Endothelial cell of hepatic sinusoid (primary cell): ENCODE data around the gene WDR33.
"Not testable (repeated sequence)": the region's sequence is repeated elsewhere in the genome, so short reads cannot be mapped to it uniquely, and the experiment has no call there.

ENCODE experiments used
- in situ Hi-C: cut with HindIII; loops from 2 replicates; pipeline ENCODE4 v1.10.0; 2017; ENCODE audit warnings: low sequenced_read_pairs

WDR33 gene

DNA sequence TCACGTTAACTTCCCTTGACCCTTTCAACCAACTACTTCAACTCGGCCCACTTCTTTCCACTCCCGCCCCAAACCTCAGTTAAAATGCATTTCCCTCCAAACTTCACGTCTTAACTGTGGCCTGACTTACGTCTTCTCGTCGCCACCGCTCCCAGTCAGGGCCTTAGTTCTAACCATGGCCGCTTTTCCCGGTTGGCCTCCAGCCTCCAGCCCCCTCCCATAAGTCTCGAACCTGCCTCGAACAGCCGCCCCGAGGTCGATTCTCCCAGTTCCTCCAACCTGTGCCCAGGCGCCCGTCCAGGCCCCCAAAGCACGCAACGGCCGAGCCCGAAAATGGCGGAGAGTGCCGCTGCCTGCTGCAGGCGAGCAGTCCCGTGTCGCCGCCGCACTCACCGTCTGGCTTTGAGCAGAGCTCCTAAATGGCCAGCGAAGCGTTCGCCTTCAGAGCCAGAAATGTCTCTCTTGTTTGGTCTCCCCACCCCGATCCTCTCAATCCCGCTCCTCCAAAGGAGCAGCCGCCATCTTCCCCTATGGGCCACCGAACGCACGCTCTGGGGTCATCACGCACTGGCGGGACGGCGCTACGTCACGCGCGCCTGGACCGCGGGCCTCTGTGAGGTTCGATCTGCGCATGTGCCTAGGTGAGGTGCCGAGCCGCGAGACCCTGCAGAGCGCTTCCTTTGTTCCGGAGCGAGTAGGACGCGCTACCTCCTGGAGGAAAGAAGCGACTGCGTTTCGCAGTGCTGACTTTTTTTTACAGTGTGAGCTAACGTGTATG, at the start of gene WDR33:
WDR33 (minus strand) TSS at position 553 of the 778 bp plus-strand sequence. CDS start 40,190 bp downstream, outside the sequence.
- in situ Hi-C loops: no loop called here

GRCh38 chr2:127860130-127860529, 49.2 kb upstream of the WDR33 start:
- in situ Hi-C loops: no loop called here

DNA sequence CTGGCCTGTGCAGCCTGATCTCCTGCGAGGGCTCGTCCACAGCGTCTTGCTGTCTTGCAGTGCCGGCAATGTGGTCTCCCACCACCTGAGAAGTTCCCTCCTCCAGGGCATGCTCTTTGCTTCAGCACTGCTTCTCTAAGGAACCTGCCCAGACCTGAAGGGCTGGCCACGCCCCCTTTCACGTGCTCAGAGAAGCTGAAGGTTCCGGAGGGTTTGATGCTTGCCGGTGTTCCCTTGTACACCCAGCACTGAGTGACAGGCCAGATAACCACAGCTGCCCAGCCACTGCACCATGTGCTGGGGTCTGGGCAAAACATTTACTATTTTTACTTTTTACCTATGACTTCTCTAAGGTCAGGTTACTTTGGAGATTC, 48.7 kb upstream of the WDR33 start:
- in situ Hi-C loops: no loop called here

GRCh38 chr2:127857265-127857808, 46.4 kb upstream of the WDR33 start:
- in situ Hi-C loops: no loop called here

DNA sequence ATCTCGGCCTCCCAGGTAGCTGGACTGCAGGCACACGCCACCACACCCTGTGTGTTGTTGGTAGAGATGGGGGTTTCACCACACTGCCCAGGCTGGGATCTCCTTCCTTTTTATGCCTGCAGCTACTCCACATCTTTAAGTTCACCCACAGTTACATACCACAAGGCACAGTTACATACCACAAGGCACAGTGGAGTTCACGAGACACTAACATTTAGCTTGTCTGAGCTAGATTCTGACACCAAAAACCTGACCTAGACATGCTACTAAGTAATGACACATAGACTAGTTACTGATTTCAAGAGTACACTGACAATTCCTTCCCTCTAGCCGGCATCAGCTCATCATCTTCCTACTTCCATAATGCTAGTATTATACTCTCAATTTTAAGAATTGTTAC, 42.7 kb upstream of the WDR33 start:
- in situ Hi-C loops: loop anchor here (5.0 kb wide), 1 partner anchor 36 kb away; no protein-coding TSS in a partner anchor

GRCh38 chr2:127852388-127852787, 41.4 kb upstream of the WDR33 start:
- in situ Hi-C loops: loop anchor here (5.0 kb wide), 1 partner anchor 35 kb away; no protein-coding TSS in a partner anchor

- in situ Hi-C loops: no loop called here
Observed at GRCh38 chr2:127847931-127848330, 37.0 kb upstream of the WDR33 start.

DNA sequence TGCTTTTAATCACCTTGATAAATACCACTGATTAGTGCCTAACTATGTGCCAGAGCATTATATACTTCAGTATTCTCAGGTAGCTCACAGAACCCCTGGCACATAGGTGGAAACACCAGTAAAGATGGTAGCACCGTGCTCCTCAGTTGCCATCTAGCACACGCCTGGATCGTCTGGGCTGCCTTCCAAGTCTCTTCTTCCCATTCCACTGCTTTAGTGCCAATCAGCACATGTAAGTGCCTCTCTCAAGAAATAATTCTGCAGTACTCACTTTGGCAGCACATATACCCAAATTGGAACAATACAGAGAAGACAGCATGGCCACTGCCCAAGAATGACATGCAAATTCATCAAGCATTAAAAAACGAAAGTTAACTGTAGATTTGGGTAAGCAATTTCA, 34.0 kb upstream of the WDR33 start:
- in situ Hi-C loops: no loop called here

- in situ Hi-C loops: no loop called here
Observed at GRCh38 chr2:127843677-127844076, 32.7 kb upstream of the WDR33 start.

DNA sequence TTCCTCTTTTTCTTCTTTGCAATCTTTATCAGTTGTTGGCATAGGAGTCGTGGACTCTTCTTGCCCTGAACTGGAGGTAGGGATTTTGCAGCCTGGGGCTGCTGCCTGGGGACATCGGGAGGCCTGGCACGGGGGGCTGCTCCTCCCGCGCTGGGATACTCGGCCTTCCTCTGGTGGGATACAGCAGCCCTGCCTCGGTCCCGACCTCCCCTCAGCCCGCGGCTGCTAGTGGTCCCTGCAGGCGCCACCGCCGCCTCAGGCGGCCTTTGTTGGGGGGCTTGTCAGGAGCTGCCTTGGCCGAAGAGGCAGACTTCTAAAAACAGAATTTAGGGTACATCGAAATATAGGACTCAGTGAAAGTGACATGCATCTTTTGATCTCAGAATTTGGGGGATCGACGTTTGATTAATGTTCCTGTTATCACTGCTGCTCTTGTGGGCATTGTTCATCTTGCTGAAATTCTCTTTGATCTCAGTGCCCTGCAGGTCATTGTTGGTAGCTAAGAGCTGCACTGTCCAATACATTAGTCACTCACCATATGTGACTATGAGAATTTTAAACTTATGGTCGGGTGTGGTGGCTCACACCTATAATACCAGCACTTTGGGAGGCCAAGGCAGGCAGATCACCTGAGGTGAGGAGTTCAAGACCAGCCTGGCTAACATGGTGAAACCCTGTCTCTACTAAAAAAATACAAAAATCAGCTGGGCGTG, 30.7 kb upstream of the WDR33 start:
- in situ Hi-C loops: no loop called here

- in situ Hi-C loops: no loop called here
Observed at GRCh38 chr2:127840893-127841292, 29.9 kb upstream of the WDR33 start.

DNA sequence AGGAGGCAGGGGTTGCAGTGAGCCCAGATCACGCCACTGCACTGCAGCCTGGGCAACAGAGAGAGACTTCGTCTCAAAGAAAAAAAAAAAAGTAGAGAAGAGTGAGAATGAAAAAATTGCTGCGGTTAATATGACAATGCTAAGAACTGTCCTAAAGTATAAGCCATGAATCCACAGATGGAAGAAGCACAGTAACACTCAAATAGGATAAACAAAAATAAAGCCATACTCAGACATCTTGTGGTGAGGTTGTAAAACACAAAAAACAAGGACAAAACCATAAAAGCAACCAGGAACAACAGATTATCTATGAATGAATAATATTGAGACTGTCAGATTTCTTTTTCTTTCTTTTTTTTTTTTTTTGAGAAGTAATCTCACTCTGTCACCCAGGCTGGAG, 24.0 kb upstream of the WDR33 start:
- in situ Hi-C loops: no loop called here

GRCh38 chr2:127829845-127830246, 18.9 kb upstream of the WDR33 start:
- in situ Hi-C loops: loop anchor here (5.0 kb wide), 1 partner anchor 83 kb away; no protein-coding TSS in a partner anchor

DNA sequence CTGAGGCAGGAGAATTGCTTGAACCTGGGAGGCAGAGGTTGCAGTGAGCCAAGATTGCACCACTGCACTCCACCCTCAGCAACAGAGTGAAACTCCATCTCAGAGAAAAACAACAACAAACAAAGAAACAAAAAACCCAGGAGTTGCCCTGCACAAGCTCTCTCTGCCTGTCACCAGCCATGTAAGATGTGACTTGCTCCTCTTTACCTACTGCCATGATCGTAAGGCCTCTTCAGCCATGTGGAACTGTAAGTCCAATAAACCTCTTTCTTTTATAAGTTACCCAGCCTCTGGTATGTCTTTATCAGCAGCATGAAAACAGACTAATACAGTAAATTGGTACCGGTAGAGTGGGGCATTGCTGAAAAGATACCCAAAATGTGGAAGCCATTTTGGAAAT, 15.7 kb upstream of the WDR33 start:
- in situ Hi-C loops: loop anchor here (5.0 kb wide), 1 partner anchor 79 kb away; no protein-coding TSS in a partner anchor

DNA sequence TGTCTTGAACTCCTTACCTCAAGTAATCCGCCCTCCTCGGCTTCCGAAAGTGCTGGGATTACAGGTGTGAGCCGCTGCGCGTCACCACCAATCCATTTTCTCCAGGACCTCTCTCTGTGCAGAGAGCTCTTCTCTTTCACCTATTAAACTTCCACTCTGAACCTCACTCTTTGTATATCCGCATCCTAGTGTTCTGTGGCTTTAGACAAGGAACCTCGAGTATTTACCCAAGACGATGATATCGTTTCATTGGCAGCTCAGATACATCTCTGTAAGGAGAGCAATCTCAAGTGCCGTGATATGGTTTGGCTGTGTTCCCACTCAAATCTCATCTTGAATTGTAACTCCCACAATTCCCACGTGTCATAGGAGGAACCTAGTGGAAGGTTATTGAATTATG, 15.1 kb upstream of the WDR33 start:
- in situ Hi-C loops: loop anchor here (5.0 kb wide), 1 partner anchor 79 kb away; no protein-coding TSS in a partner anchor

DNA sequence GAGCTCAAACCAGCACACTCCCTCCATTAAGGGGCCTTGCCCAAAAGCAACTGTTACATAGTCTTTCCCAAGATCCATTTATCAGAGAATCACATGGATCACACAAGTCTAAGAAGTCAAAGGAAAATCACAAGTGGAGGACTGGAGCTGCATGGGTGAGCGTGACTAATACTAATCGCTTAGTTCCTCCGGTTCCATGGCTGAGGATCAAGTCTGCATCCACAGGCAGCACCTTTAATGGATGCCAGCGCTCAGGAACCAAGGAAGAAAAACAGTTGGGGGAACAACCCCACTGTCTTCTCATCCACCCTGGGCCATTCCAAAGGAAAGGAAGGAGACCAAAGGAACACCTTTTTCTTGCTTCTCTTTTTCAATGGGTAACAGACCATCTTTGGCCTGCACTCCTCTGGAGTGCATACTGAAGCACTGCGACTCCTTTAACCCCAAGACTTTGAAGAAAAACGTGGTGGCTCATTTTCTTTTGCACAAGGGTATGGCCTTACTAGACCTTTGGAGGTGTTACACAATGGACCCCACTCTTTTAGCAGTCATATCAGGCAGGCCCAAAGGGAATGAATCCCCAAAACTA, 9.2 kb upstream of the WDR33 start:
- in situ Hi-C loops: no loop called here

DNA sequence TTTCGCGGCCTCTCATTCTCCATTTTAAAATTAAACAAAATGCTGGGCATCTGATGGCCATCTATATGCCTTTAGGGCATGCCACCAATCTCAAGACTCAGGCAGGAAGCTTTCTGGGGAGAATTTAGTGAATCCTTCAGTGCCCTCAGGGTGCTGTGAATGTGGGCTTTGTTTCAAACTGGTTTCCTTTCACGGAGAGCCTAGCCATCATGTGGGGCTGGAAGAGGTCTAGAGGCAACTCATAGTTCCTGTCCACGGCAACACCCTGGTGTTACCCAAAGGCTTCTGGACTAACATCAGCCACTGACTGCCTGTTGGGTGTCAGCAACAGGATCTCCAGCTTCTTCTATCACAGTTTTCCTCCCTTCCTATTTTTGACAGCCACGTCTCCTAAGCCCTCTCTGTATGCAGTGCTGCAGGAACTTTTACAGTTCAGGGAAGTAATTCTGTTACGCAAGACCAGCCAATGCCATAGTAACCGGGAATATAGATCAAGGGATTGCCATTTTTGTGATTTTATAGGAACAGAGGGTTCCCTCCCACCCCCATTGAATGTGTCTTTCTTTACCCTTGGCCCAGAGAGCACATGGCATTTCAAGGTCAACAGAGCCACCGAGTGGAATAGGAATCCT, 7.9 kb upstream of the WDR33 start:
- in situ Hi-C loops: loop anchor here (5.0 kb wide), 1 partner anchor 33 kb away; no protein-coding TSS in a partner anchor

DNA sequence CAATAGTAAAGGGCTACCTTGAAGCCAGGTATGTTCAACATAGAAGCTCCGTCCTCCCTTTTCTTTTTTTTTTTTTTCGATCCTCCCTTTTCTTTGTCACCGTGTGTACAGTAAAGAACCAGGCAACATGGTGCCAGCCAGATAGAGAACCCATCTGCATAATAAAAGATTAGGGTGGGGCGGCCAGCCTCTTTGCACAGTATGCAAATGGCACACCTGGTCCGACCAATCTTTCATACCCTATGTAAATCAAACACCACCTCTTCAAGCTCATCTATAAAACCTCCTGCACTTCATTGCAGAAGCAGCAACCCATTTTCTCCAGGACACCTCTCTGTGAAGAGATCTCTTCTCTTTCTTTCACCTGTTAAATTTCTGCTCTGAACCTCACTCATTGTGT, 7.3 kb upstream of the WDR33 start:
- in situ Hi-C loops: loop anchor here (5.0 kb wide), 1 partner anchor 34 kb away; no protein-coding TSS in a partner anchor

DNA sequence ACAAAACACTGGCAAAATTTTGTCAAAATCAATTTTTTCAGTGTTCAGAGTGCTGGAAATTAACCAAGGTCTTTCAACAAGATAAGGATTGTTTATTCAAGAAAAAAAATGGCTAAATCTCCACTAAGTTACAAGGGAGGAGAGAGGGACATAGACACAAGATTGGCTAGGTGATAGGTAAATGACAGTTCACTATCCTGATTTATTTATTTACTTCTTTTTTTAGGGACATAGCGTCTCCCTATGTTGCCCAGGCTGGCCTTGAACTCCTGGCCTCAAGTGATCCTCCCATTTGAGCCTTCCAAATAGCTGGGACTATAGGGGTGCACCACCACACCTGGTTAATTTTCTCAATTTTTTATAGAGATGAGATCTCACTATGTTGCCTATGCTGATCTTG, 3.7 kb upstream of the WDR33 start:
- in situ Hi-C loops: loop anchor here (5.0 kb wide), 1 partner anchor 38 kb away; no protein-coding TSS in a partner anchor

- in situ Hi-C loops: not testable (repeated sequence)
Observed at GRCh38 chr2:127812441-127812840, 1.5 kb upstream of the WDR33 start.
